Karpas-422 (cell line): Measurements from ENCODE around the gene AGBL5. TPM values are rescaled to one million over a fixed set of nuclear protein-coding genes. Genes with fewer than 3 reads are reported as not detected.
"Not testable (repeated sequence)": the region's sequence is repeated elsewhere in the genome, so short reads cannot be mapped to it uniquely, and the experiment has no call there.

Experiments used
- DNase-seq: peaks from one replicate; pipeline ENCODE4 v3.0.0-alpha.2; 2015
- H2AFZ ChIP-seq: fragments of 200-600 bp; sonication (generic); 2 replicates; pipeline ENCODE4 v1.6.1; 2014; ENCODE audit warnings: antibody characterized with exemption, low read length, mixed read lengths
- H3K27ac ChIP-seq: fragments of 200-600 bp; sonication (generic); 2 replicates; pipeline ENCODE4 v1.5.1; 2014; ENCODE audit warnings: mild to moderate bottlenecking, low read length, moderate library complexity
- H3K27me3 ChIP-seq: fragments of 200-600 bp; sonication (generic); 2 replicates; pipeline ENCODE4 v1.6.1; 2014; ENCODE audit warnings: low read length, mixed read lengths
- H3K36me3 ChIP-seq: fragments of 200-600 bp; sonication (generic); 2 replicates; pipeline ENCODE4 v1.6.1; 2014; ENCODE audit warnings: low read length, mixed read lengths; ENCODE audit not compliant: insufficient read depth
- H3K4me1 ChIP-seq: fragments of 200-600 bp; sonication (generic); 2 replicates; pipeline ENCODE4 v1.6.1; 2014; ENCODE audit warnings: mild to moderate bottlenecking, low read length, mixed read lengths
- H3K4me2 ChIP-seq: fragments of 200-600 bp; sonication (generic); 2 replicates; pipeline ENCODE4 v1.6.1; 2014; ENCODE audit warnings: low read length, low read depth, mild to moderate bottlenecking; ENCODE audit not compliant: poor library complexity, severe bottlenecking
- H3K4me3 ChIP-seq: fragments of 200-600 bp; sonication (generic); 2 replicates; pipeline ENCODE4 v1.5.1; 2014; ENCODE audit warnings: mild to moderate bottlenecking, antibody characterized with exemption, low read length, mixed read lengths
- H3K79me2 ChIP-seq: fragments of 200-600 bp; sonication (generic); 2 replicates; pipeline ENCODE4 v1.6.1; 2014; ENCODE audit warnings: mild to moderate bottlenecking, low read length, mixed read lengths
- H3K9ac ChIP-seq: fragments of 200-600 bp; sonication (generic); 2 replicates; pipeline ENCODE4 v1.6.0; 2014; ENCODE audit warnings: low read length
- H3K9me2 ChIP-seq: fragments of 200-600 bp; sonication (generic), shearing (Covaris generic); replicated peaks from 2 replicates; pipeline ENCODE4 v1.6.0; 2014; ENCODE audit warnings: mild to moderate bottlenecking, low read length, moderate library complexity; ENCODE audit not compliant: insufficient read depth
- H3K9me3 ChIP-seq: fragments of 300-700, 200-600 bp; sonication (generic); 2 replicates; pipeline ENCODE4 v1.6.1; 2014; ENCODE audit warnings: low read length, mixed read lengths
- H4K20me1 ChIP-seq: fragments of 200-600 bp; sonication (generic); 2 replicates; pipeline ENCODE4 v1.6.1; 2014; ENCODE audit warnings: mild to moderate bottlenecking, antibody characterized with exemption, low read length, low read depth; ENCODE audit not compliant: insufficient read depth
- total RNA-seq: library from RNA; depleted of rRNA; stranded (reverse); fragments of >200 nt; shearing (Covaris generic); gene quantifications from 2 replicates; pipeline ENCODE4 v1.2.3, GENCODE V29; 2014; ENCODE audit warnings: low replicate concordance; rRNA removed

AGBL5 gene
- total RNA-seq, 1 experiment from 2014 or later = 35.7 TPM

- no peak overlapping the region for H2AFZ ChIP-seq
- H3K9me2 ChIP-seq = no peaks in the 10 kb centered on the region
- H3K79me2 ChIP-seq = no peaks in the 10 kb centered on the region
- H3K36me3 ChIP-seq = no peaks in the 10 kb centered on the region
- H3K27me3 ChIP-seq = no peaks in the 10 kb centered on the region
- no peaks in the 10 kb centered on the region for H4K20me1 ChIP-seq
- no peak overlapping the region for H3K27ac ChIP-seq
- no peak for DNase-seq
- no peak overlapping the region for H3K9ac ChIP-seq
- H3K4me2 ChIP-seq = no peak overlapping the region
- H3K4me3 ChIP-seq = no peak overlapping the region
- H3K9me3 ChIP-seq = no peaks in the 10 kb centered on the region
- no peaks in the 10 kb centered on the region for H3K4me1 ChIP-seq
Observed at GRCh38 chr2:27115519-27115918, 64.1 kb downstream of the AGBL5 start.

- Histone ChIP-seq H2AFZ (no peak overlapping the region), H3K4me3 (no peak overlapping the region), H3K27me3 (no peaks in the 10 kb centered on the region), H3K9me2 (no peaks in the 10 kb centered on the region), H3K4me2 (no peak overlapping the region), H3K27ac (no peak overlapping the region), H3K9me3 (no peaks in the 10 kb centered on the region), H3K79me2 (no peaks in the 10 kb centered on the region), H4K20me1 (no peaks in the 10 kb centered on the region), H3K36me3 (no peaks in the 10 kb centered on the region), H3K9ac (no peak overlapping the region), H3K4me1 (no peaks in the 10 kb centered on the region)
- DNase-seq = no peak
Observed at GRCh38 chr2:27117995-27118524, 66.6 kb downstream of the AGBL5 start.

GRCh38 chr2:27118525-27119329, 67.3 kb downstream of the AGBL5 start, which contains the start of gene CGREF1:
CGREF1 (minus strand) TSS chr2:27119128; CDS start chr2:27104366, 14,762 bp downstream.
- Histone ChIP-seq H3K36me3 (no peaks in the 10 kb centered on the region), H3K79me2 (no peaks in the 10 kb centered on the region), H3K27ac (no peak within 1 kb of the TSS), H2AFZ (no peak within 1 kb of the TSS), H3K4me2 (no peak within 1 kb of the TSS), H3K9me3 (no peaks in the 10 kb centered on the region), H3K4me3 (no peak within 1 kb of the TSS), H3K27me3 (no peaks in the 10 kb centered on the region), H3K9ac (no peak within 1 kb of the TSS), H3K9me2 (no peaks in the 10 kb centered on the region), H3K4me1 (peaks cover 5% of the 10 kb centered on the region), H4K20me1 (no peaks in the 10 kb centered on the region)
- DNase-seq = no peak

- H3K9ac ChIP-seq, H3K4me2 ChIP-seq: not testable (repeated sequence)
Observed at GRCh38 chr2:27119330-27119670, 67.8 kb downstream of the AGBL5 start.

More at GRCh38 chr2:27119330-27119670, 67.8 kb downstream of the AGBL5 start:
- not testable (repeated sequence) for H3K27ac ChIP-seq, H3K4me3 ChIP-seq, H3K9me3 ChIP-seq, H4K20me1 ChIP-seq, H3K36me3 ChIP-seq, H2AFZ ChIP-seq, H3K9me2 ChIP-seq, H3K27me3 ChIP-seq, H3K79me2 ChIP-seq, DNase-seq
- peaks cover 11% of the 10 kb centered on the region for H3K4me1 ChIP-seq

Other genes starting within 250 kb of the AGBL5 start
- gene DPYSL5, start 203.5 kb upstream of the AGBL5 start, total RNA-seq = not detected in 2 replicates
- gene MAPRE3, start 81.0 kb upstream of the AGBL5 start, total RNA-seq = 0.30 and 0.65 TPM in 2 replicates
- gene TMEM214, start 18.7 kb upstream of the AGBL5 start, total RNA-seq = 20.8 and 31.8 TPM in 2 replicates
- 201 and 402 TPM in 2 replicates for gene OST4, start 20.0 kb downstream of the AGBL5 start, total RNA-seq
- 0.47 TPM in 1 of 2 replicates, not detected in the other for gene EMILIN1, start 26.9 kb downstream of the AGBL5 start, total RNA-seq
- gene KHK, start 35.1 kb downstream of the AGBL5 start, total RNA-seq = 3.5 and 4.1 TPM in 2 replicates
- not detected in 2 replicates for gene CGREF1, start 67.5 kb downstream of the AGBL5 start, total RNA-seq
- 1.4 and 2.4 TPM in 2 replicates for gene ABHD1, start 72.1 kb downstream of the AGBL5 start, total RNA-seq
- 65.7 and 81.4 TPM in 2 replicates for gene PREB, start 83.0 kb downstream of the AGBL5 start, total RNA-seq
- gene PRR30, start 87.7 kb downstream of the AGBL5 start, total RNA-seq = not detected in 2 replicates
- gene TCF23, start 97.3 kb downstream of the AGBL5 start, total RNA-seq = not detected in 2 replicates
- gene ATRAID, start 160.4 kb downstream of the AGBL5 start, total RNA-seq = 125 and 167 TPM in 2 replicates
- gene SLC5A6, start 160.6 kb downstream of the AGBL5 start, total RNA-seq = 23.7 and 38.4 TPM in 2 replicates
- gene CAD, start 165.7 kb downstream of the AGBL5 start, total RNA-seq = 69.5 and 71.4 TPM in 2 replicates
- gene SLC30A3, start 211.4 kb downstream of the AGBL5 start, total RNA-seq = 0.19 and 0.29 TPM in 2 replicates
- gene DNAJC5G, start 223.8 kb downstream of the AGBL5 start, total RNA-seq = not detected in 2 replicates
- not detected in 2 replicates for gene TRIM54, start 230.8 kb downstream of the AGBL5 start, total RNA-seq